ENCODE data around the gene SLIT1.

The SLIT1 gene

DNA sequence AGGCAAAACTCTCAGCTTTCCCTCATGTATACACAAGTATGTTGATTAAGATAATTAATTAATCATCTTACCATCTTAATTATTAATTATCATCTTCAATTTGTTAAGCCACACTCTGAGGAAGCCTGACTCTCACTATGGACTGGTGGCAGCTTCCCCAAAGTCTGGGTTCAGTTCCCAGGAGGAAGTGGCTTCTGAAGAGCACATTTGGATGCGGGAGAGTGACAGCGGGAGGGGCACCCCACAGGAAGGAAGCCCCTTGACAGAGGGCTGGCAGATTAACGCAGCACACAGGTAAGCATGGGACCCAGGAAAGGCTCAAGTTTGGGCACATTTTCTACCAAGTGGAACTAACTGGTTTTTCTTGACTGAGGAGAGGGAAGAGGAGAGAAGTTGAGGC is 13.4 kb upstream of the SLIT1 start:
- no peak for DNase-seq

- no peak for DNase-seq
Observed at GRCh38 chr10:97197030-97197500, 11.3 kb upstream of the SLIT1 start.

- DNase-seq: peak; percentile 53
Observed at GRCh38 chr10:97196223-97197029, 10.7 kb upstream of the SLIT1 start.

GRCh38 chr10:97195706-97196222 is 10.0 kb upstream of the SLIT1 start:
- DNase-seq: no peak

GRCh38 chr10:97192952-97193435 is 7.2 kb upstream of the SLIT1 start:
- DNase-seq: no peak

GRCh38 chr10:97190450-97190849 is 4.7 kb upstream of the SLIT1 start:
- DNase-seq: no peak

- DNase-seq: no peak
Observed at GRCh38 chr10:97188261-97188711, 2.5 kb upstream of the SLIT1 start.

- DNase-seq: no peak
Observed at GRCh38 chr10:97186911-97187310, 1.2 kb upstream of the SLIT1 start.

- no peak for DNase-seq
Observed at GRCh38 chr10:97184971-97185325, 811 bp downstream of the SLIT1 start.

GRCh38 chr10:97183314-97183713 is 2.4 kb downstream of the SLIT1 start:
- DNase-seq: no peak

DNA sequence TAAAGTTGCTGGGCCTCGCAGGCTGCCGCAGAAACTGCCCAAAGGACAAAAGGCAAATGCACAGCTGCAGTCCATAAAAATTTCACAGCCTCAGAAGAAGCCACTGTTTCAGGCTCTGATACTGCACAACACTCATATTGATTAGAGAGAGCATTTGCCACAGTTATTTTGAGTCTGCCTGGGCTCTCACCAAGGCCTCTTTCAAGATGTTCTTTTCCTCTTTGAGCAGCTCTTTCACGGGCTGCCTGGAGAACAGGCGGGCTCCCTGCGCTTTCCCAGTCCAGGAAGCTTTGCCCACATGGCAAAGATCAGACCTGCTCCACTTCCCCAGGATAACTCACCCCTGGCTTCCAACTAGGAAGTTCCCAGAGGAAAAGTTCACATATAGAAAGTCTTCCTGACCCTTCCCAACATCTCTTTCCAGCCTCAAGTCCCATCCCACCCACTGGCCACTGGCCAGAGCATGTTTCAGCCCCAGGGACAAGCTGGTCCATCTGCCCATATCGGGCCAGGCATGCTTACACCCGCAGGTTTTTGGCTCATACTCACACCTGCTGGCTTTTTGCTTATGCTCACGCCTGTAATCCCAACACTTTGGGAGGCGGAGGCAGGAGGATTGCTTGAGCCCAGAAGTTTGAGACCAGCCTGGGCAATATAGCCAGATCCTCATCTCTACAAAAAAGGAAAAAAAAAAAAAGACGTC is 3.3 kb downstream of the SLIT1 start:
- DNase-seq: no peak

DNA sequence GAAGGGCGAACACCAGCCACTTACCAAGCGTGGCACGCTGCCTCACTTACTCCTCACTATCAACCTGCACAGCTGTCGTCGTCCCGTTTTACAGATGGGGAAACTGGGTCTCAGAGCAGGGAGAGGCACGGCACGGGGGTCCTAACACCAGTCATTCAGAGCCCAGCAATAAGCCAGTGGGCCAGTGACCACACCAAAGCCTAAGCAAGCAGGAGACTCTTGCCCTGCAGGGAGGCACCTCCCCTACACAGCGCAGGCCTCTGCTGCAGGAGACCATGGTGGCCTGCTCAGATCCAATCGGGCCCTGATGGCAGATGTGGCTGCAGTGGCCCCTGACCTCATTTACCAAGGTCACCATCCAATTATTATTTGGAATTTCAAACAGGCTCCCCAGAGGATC is 4.8 kb downstream of the SLIT1 start:
- DNase-seq: no peak

DNA sequence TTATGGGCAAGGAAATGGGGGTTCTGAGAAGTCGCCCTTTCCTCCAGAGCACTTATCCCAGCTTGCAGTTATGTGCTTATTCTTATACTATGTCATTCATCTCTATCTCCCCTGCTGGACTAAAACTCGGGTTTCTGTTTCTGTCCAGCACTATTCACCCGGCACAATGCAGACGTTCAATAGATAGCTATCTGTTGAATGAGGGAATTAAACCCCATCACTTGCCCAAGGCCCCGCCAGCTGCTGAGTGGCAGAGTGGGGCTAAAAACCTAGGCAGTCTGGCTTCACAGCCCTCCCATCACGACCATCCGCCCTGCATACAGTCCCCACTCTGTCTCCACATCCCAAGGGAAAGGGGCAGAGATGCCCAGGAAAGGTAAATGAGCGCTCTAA is 5.4 kb downstream of the SLIT1 start:
- no peak for DNase-seq

- DNase-seq: no peak
Observed at GRCh38 chr10:97179731-97180362, 5.9 kb downstream of the SLIT1 start.

- no peak for DNase-seq
Observed at GRCh38 chr10:97179311-97179710, 6.4 kb downstream of the SLIT1 start.

- DNase-seq: no peak
Observed at GRCh38 chr10:97178074-97178473, 7.7 kb downstream of the SLIT1 start.

DNA sequence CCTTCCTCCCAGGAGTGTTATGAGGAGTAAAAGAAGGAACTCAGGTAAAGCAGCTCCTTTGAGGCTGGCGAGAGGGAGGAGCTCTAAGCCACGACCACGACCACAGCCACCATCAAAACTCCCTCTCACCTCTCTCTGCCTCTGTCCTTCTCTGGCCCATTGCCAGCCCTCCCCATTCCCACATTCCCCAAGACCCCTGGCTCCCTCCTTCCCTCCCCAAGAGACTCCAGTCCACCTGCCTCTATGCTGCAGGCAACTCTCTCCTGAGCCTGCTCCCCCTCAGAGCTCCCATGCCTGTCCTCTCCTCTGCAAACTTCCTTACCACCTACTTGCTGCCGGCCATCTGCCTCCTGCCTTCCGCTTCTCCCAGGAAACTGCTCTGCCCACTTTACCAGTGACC is 9.5 kb downstream of the SLIT1 start:
- DNase-seq: no peak

GRCh38 chr10:97175586-97175985 is 10.2 kb downstream of the SLIT1 start:
- DNase-seq: no peak

- DNase-seq: no peak
Observed at GRCh38 chr10:97174941-97175340, 10.8 kb downstream of the SLIT1 start.

DNA sequence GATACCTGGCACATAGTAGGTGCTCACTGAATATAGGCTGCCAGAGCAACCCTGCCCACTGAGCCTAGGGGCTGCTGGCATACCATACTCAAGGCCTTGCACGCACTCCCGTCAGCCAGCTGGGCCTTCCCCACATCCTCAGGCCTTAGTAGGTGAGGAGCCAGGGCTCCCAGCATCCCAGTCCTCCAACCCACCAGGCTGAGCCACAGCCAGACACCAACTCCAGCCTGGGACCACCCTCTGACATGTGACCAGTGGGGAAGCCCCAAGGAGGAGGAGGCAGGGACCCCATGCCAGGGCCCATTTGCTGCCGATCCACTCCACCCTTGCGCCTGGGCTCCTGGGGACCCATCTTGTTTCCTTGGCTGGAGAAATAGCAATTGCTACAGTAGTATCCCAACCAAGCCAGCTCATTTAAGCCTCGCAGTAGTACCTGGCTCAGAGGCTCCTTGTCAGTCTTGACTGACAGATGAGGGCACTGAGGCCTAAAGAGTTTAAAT is 11.4 kb downstream of the SLIT1 start:
- no peak for DNase-seq

GRCh38 chr10:97173036-97173435 is 12.7 kb downstream of the SLIT1 start:
- no peak for DNase-seq

GRCh38 chr10:97171001-97171400 is 14.8 kb downstream of the SLIT1 start:
- no peak for DNase-seq

Data from CD4-positive, alpha-beta T cell treated with Interferon gamma for 1 hour (primary cell).